CD4-positive, alpha-beta T cell treated with Interleukin-15 for 1 hour (primary cell): ENCODE results near the gene ADGRB3.
"Not testable (repeated sequence)": the region's sequence is repeated elsewhere in the genome, so short reads cannot be mapped to it uniquely, and the experiment has no call there.

Experiments
- DNase-seq: peaks from one replicate; pipeline ENCODE4 v3.0.0-alpha.2; 2020

ADGRB3 gene

GRCh38 chr6:69370763-69371162 lies 735.7 kb downstream of the ADGRB3 start:
- no peak for DNase-seq

DNA sequence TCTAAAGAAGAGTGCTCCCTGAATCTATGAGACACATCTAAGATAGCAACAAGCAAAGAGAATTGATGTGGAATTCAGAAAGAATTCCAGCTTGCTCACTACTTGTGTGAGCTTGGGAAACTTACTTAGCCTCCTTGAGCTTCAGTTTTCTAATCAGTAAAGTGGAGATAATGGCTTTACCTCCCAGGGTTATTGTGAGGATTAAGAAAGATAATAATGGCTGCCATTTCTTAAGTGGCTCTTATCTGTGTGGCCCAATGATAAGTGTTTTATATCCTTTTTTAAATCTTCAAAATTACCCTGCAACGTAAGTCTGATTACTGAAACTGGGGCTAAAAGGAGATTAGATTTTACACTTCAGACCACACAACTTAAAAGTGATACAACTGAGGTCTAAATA lies 743.2 kb downstream of the ADGRB3 start:
- DNase-seq, result no peak

- no peak for DNase-seq
These were observed 744.4 kb downstream of the ADGRB3 start for GRCh38 chr6:69379518-69379917.

- DNase-seq, result no peak
These were observed 748.5 kb downstream of the ADGRB3 start for GRCh38 chr6:69383627-69384026.

GRCh38 chr6:69386426-69386825 lies 751.3 kb downstream of the ADGRB3 start:
- no peak for DNase-seq

DNA sequence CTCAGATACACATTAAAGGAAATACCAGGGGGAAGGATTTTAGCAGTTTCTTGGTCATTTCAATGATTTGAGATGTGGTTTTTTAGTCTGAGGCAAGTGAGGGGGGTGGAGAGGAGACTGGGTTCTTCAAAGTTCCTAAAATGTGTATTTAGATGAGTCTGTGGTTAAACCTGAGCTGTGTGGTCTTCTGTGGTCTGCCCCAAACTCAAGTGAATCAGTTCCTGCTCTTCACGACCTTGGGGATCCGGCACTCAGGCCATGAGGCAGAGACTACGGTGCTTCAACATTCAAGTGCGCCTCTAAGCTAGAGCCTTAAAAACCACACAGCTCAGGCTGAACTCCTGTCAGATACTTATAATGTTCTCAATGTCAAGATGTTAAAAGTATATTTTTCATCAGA lies 755.0 kb downstream of the ADGRB3 start:
- no peak for DNase-seq

- no peak for DNase-seq
These were observed 756.0 kb downstream of the ADGRB3 start for GRCh38 chr6:69391106-69391505.

DNA sequence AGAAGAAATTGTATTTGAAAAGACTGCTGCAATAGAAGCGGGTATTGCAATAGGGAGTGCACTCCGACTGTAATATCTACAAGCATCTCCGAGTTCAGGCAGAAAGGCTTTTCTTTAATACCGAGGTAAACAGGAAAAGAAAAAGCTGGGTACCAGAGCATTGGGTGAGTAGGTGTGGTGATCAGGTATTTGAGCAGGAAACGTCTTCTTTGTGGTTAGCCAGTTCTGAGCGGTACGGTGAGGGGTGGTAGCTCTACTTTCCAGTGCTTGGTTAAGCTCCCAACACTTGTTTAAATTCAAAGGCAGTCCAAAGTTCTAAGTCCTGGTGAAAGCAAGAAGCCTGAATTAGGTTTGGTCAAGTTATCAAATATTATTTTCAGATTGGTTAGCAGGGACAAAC lies 757.7 kb downstream of the ADGRB3 start:
- no peak for DNase-seq

GRCh38 chr6:69398311-69398710 lies 763.2 kb downstream of the ADGRB3 start:
- DNase-seq, result no peak

GRCh38 chr6:69398729-69399128 lies 763.6 kb downstream of the ADGRB3 start:
- no peak for DNase-seq

GRCh38 chr6:69408886-69409285 lies 773.8 kb downstream of the ADGRB3 start:
- no peak for DNase-seq

DNA sequence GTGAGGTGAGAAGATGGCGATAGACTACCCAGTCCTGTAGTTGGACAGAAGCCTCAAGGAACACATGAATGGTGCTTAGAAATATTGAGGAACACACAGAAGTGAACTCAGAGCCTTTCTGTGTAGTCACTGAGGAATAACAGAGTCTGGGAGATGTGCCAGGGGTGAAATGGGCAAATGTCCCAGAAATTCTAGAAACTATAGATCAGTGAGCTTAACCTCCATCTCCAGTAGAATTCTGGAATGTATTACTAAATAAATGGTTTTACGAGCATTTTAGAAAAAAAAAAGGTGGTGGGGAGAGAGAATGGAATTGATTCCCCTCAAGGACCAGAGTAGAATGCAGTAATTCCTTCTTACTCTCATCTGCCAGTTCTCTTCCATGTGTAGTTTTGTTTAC lies 781.7 kb downstream of the ADGRB3 start:
- no peak for DNase-seq

DNA sequence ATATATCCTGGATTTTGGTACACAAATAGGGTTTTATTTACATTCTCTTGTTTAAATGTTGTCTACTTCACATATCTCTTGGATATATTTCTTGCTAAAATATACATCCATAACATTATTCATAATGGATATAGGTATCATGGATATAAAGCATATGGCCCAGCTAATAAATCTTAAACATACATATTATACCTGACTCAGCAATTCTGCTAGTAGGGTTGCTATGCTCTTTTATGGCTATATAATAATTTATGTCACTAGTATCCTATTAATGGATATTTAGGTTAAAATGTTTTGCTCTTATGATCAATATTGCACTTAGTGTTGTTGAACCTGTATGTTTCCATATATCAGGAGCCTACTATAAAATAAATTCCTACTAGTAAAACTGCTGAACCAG lies 786.2 kb downstream of the ADGRB3 start:
- no peak for DNase-seq

DNA sequence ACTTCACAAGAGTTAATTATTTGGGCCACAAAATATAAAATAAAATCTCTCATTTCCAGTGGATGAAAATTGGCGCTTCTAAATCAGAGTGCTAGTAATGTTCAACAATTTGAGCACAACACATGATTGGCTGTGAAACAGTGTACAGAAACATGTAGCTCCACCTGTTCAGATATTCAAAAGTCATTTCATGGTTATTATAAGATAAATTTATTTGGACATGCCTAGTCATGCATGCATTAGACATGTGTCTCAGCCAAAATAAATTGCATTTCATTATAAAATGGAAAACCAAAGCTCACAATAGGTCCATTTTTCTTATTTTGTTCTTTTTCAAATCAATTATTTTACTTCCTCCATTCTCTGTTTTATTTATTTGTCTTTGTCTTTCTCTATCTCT lies 786.9 kb downstream of the ADGRB3 start:
- DNase-seq, result no peak

- DNase-seq, result no peak
These were observed 787.4 kb downstream of the ADGRB3 start for GRCh38 chr6:69422475-69422874.

DNA sequence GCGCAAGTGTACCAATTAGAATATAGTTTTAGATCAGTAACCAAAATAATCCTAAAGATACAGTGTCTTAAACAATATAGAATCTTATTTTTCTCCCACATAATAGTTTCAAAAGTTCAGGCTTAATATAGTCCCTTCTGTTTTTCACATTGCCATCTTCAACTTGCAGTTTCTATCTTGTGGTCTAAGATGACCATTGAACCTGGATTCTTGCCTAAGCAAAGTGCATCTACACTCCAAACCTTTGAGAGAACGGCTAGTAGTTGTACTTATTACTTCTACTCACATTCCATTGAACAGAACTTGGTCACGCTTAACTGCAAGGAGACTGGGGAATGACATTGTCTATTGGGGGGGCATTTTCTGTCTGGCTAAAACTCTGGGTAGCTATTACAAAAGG lies 788.7 kb downstream of the ADGRB3 start:
- DNase-seq, result no peak

DNA sequence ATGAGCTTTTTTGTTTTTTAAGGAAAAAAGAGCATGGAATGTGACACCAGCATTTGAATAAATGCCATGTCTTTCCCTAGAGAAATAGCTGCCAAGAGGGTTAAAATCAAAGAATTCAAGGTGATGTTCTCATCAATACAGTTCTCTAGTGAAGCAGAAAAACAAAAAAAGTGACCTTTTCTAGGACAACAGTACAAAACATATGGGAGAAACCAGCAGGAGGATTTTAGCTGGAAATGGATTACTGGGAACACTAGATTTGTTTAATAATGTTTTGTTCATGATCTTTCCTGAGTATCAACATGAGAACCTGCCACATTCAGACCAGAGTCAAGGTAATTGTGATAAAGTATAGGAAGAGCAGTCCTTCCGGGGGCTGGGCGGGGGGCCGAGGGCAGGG lies 789.5 kb downstream of the ADGRB3 start:
- no peak for DNase-seq

DNA sequence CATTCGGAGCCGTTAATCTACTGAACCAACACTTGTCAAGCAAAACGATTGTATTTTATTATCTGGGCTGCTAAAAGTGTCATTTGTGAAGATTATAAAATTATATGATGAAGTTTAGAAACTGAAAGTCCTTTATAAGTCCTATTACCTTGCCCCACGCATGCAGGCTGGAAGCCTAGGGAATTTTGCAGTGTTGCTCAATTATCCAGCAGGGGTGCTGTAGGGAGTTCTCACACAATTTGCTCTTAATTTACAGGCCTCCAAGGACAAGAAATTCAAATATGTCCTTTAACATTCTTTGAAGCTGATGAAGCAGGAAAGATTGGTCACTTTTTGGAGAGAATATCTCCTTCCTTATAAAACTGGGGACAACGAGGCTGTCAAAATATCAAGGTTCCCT lies 792.8 kb downstream of the ADGRB3 start:
- no peak for DNase-seq

- DNase-seq, result not testable (repeated sequence)
These were observed 797.1 kb downstream of the ADGRB3 start for GRCh38 chr6:69432168-69432567.

DNA sequence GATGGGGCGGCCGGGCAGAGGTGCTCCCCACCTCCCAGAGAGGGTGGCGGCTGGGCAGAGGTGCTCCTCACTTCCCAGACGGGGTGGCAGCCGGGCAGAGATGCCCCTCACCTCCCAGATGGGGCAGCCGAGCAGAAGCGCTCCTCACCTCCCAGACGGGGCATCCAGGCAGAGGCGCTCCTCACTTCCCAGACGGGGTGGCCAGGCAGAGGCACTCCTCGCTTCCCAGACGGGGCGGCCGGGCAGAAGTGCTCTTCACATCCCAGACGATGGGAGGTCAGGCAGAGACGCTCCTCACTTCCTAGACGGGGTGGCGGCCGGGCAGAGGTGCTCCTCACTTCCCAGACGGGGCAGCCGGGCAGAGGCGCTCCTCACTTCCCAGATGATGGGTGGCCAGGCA lies 798.0 kb downstream of the ADGRB3 start:
- not testable (repeated sequence) for DNase-seq

- DNase-seq, result no peak
These were observed 803.0 kb downstream of the ADGRB3 start for GRCh38 chr6:69438113-69438512.
